Measurements from ENCODE around the gene RPS16.
A peak's percentile ranks its signal among the peaks of the same experiment; 100 is the strongest.

Gene RPS16

GRCh38 chr19:39427707-39428106, 8.0 kb downstream of the RPS16 start:
- no peak overlapping the region for H3K4me3 ChIP-seq (ENCODE audit: low read length)
- H3K27me3 ChIP-seq (ENCODE audit: control insufficient read depth, insufficient read depth, low read length) = no peaks in the 10 kb centered on the region
- no peaks in the 10 kb centered on the region for H3K9me3 ChIP-seq (ENCODE audit: control insufficient read depth, low read depth, low read length)
- peaks cover 13% of the 10 kb centered on the region for H3K4me1 ChIP-seq (ENCODE audit: control insufficient read depth, low read depth, low read length)
- peaks cover 36% of the 10 kb centered on the region for H3K36me3 ChIP-seq (ENCODE audit: control insufficient read depth, low read depth, low read length)
- peak overlapping the region; percentile 42 for H3K9ac ChIP-seq (ENCODE audit: low read length)
- H3K27ac ChIP-seq (ENCODE audit: low read length) = no peak overlapping the region

- no peaks in the 10 kb centered on the region for H3K9me3 ChIP-seq (ENCODE audit: control insufficient read depth, low read depth, low read length)
- no peak overlapping the region for H3K27ac ChIP-seq (ENCODE audit: low read length)
- peaks cover 13% of the 10 kb centered on the region for H3K4me1 ChIP-seq (ENCODE audit: control insufficient read depth, low read depth, low read length)
- H3K36me3 ChIP-seq (ENCODE audit: control insufficient read depth, low read depth, low read length) = peaks cover 42% of the 10 kb centered on the region
- no peaks in the 10 kb centered on the region for H3K27me3 ChIP-seq (ENCODE audit: control insufficient read depth, insufficient read depth, low read length)
- H3K9ac ChIP-seq (ENCODE audit: low read length) = no peak overlapping the region
- H3K4me3 ChIP-seq (ENCODE audit: low read length) = no peak overlapping the region
Observed at GRCh38 chr19:39426170-39426569, 9.6 kb downstream of the RPS16 start.

- no peak overlapping the region for H3K4me3 ChIP-seq (ENCODE audit: low read length)
Observed at GRCh38 chr19:39425744-39426143, 10.0 kb downstream of the RPS16 start.

GRCh38 chr19:39424934-39425333, 10.8 kb downstream of the RPS16 start:
- no peak overlapping the region for H3K4me3 ChIP-seq (ENCODE audit: low read length)
- no peaks in the 10 kb centered on the region for H3K27me3 ChIP-seq (ENCODE audit: control insufficient read depth, insufficient read depth, low read length)
- no peaks in the 10 kb centered on the region for H3K9me3 ChIP-seq (ENCODE audit: control insufficient read depth, low read depth, low read length)
- no peak overlapping the region for H3K9ac ChIP-seq (ENCODE audit: low read length)
- H3K36me3 ChIP-seq (ENCODE audit: control insufficient read depth, low read depth, low read length) = peaks cover 52% of the 10 kb centered on the region
- no peak overlapping the region for H3K27ac ChIP-seq (ENCODE audit: low read length)
- H3K4me1 ChIP-seq (ENCODE audit: control insufficient read depth, low read depth, low read length) = peaks cover 13% of the 10 kb centered on the region

More at GRCh38 chr19:39425744-39426143, 10.0 kb downstream of the RPS16 start:
- H3K9me3 ChIP-seq (ENCODE audit: control insufficient read depth, low read depth, low read length) = no peaks in the 10 kb centered on the region
- no peak overlapping the region for H3K9ac ChIP-seq (ENCODE audit: low read length)
- H3K4me1 ChIP-seq (ENCODE audit: control insufficient read depth, low read depth, low read length) = peaks cover 13% of the 10 kb centered on the region
- H3K27ac ChIP-seq (ENCODE audit: low read length) = no peak overlapping the region
- H3K36me3 ChIP-seq (ENCODE audit: control insufficient read depth, low read depth, low read length) = peaks cover 46% of the 10 kb centered on the region
- no peaks in the 10 kb centered on the region for H3K27me3 ChIP-seq (ENCODE audit: control insufficient read depth, insufficient read depth, low read length)

GRCh38 chr19:39423258-39424086, 12.3 kb downstream of the RPS16 start:
- Histone ChIP-seq H3K27me3 (ENCODE audit: control insufficient read depth, insufficient read depth, low read length) (no peaks in the 10 kb centered on the region), H3K27ac (ENCODE audit: low read length) (no peak overlapping the region), H3K4me1 (ENCODE audit: control insufficient read depth, low read depth, low read length) (peaks cover 8% of the 10 kb centered on the region), H3K9ac (ENCODE audit: low read length) (no peak overlapping the region), H3K4me3 (ENCODE audit: low read length) (no peak overlapping the region), H3K36me3 (ENCODE audit: control insufficient read depth, low read depth, low read length) (peaks cover 60% of the 10 kb centered on the region), H3K9me3 (ENCODE audit: control insufficient read depth, low read depth, low read length) (no peaks in the 10 kb centered on the region)

GRCh38 chr19:39422020-39422419, 13.7 kb downstream of the RPS16 start:
- no peaks in the 10 kb centered on the region for H3K4me1 ChIP-seq (ENCODE audit: control insufficient read depth, low read depth, low read length)
- no peak overlapping the region for H3K4me3 ChIP-seq (ENCODE audit: low read length)
- H3K9me3 ChIP-seq (ENCODE audit: control insufficient read depth, low read depth, low read length) = no peaks in the 10 kb centered on the region
- no peak overlapping the region for H3K27ac ChIP-seq (ENCODE audit: low read length)
- peaks cover 72% of the 10 kb centered on the region for H3K36me3 ChIP-seq (ENCODE audit: control insufficient read depth, low read depth, low read length)
- no peak overlapping the region for H3K9ac ChIP-seq (ENCODE audit: low read length)
- H3K27me3 ChIP-seq (ENCODE audit: control insufficient read depth, insufficient read depth, low read length) = no peaks in the 10 kb centered on the region

GRCh38 chr19:39420769-39421168, 15.0 kb downstream of the RPS16 start:
- Histone ChIP-seq H3K36me3 (ENCODE audit: control insufficient read depth, low read depth, low read length) (peaks cover 75% of the 10 kb centered on the region), H3K27ac (ENCODE audit: low read length) (no peak overlapping the region), H3K9ac (ENCODE audit: low read length) (no peak overlapping the region)

GRCh38 chr19:39419003-39419402, 16.7 kb downstream of the RPS16 start:
- Histone ChIP-seq H3K27me3 (ENCODE audit: control insufficient read depth, insufficient read depth, low read length) (no peaks in the 10 kb centered on the region), H3K9ac (ENCODE audit: low read length) (no peak overlapping the region), H3K27ac (ENCODE audit: low read length) (no peak overlapping the region), H3K36me3 (ENCODE audit: control insufficient read depth, low read depth, low read length) (peaks cover 60% of the 10 kb centered on the region), H3K9me3 (ENCODE audit: control insufficient read depth, low read depth, low read length) (no peaks in the 10 kb centered on the region), H3K4me3 (ENCODE audit: low read length) (no peak overlapping the region), H3K4me1 (ENCODE audit: control insufficient read depth, low read depth, low read length) (peaks cover 6% of the 10 kb centered on the region)

More at GRCh38 chr19:39420769-39421168, 15.0 kb downstream of the RPS16 start:
- peaks cover 2% of the 10 kb centered on the region for H3K4me1 ChIP-seq (ENCODE audit: control insufficient read depth, low read depth, low read length)
- no peak overlapping the region for H3K4me3 ChIP-seq (ENCODE audit: low read length)
- no peaks in the 10 kb centered on the region for H3K27me3 ChIP-seq (ENCODE audit: control insufficient read depth, insufficient read depth, low read length)
- H3K9me3 ChIP-seq (ENCODE audit: control insufficient read depth, low read depth, low read length) = no peaks in the 10 kb centered on the region

GRCh38 chr19:39417463-39418181, 18.1 kb downstream of the RPS16 start:
- no peaks in the 10 kb centered on the region for H3K9me3 ChIP-seq (ENCODE audit: control insufficient read depth, low read depth, low read length)
- peaks cover 6% of the 10 kb centered on the region for H3K4me1 ChIP-seq (ENCODE audit: control insufficient read depth, low read depth, low read length)
- H3K4me3 ChIP-seq (ENCODE audit: low read length) = no peak overlapping the region
- H3K36me3 ChIP-seq (ENCODE audit: control insufficient read depth, low read depth, low read length) = peaks cover 48% of the 10 kb centered on the region
- no peak overlapping the region for H3K9ac ChIP-seq (ENCODE audit: low read length)
- no peaks in the 10 kb centered on the region for H3K27me3 ChIP-seq (ENCODE audit: control insufficient read depth, insufficient read depth, low read length)
- H3K27ac ChIP-seq (ENCODE audit: low read length) = no peak overlapping the region

- no peaks in the 10 kb centered on the region for H3K9me3 ChIP-seq (ENCODE audit: control insufficient read depth, low read depth, low read length)
- H3K27me3 ChIP-seq (ENCODE audit: control insufficient read depth, insufficient read depth, low read length) = no peaks in the 10 kb centered on the region
- H3K4me3 ChIP-seq (ENCODE audit: low read length) = no peak overlapping the region
- H3K27ac ChIP-seq (ENCODE audit: low read length) = no peak overlapping the region
- peaks cover 10% of the 10 kb centered on the region for H3K4me1 ChIP-seq (ENCODE audit: control insufficient read depth, low read depth, low read length)
- H3K36me3 ChIP-seq (ENCODE audit: control insufficient read depth, low read depth, low read length) = peaks cover 41% of the 10 kb centered on the region
- no peak overlapping the region for H3K9ac ChIP-seq (ENCODE audit: low read length)
Observed at GRCh38 chr19:39416152-39417120, 19.3 kb downstream of the RPS16 start.
